HG02642 (cell line): ENCODE measurements around the gene MIGA2.

Source experiments
- ATAC-seq: cut with Tn5 transposase; IDR thresholded peaks from one replicate; pipeline ENCODE4 v1.9.1; 2021; ENCODE audit warnings: mild to moderate bottlenecking; ENCODE audit not compliant: unreplicated experiment, poor library complexity

Gene MIGA2

GRCh38 chr9:129095170-129095667 is 58.8 kb downstream of the MIGA2 start:
- no peak for ATAC-seq

DNA sequence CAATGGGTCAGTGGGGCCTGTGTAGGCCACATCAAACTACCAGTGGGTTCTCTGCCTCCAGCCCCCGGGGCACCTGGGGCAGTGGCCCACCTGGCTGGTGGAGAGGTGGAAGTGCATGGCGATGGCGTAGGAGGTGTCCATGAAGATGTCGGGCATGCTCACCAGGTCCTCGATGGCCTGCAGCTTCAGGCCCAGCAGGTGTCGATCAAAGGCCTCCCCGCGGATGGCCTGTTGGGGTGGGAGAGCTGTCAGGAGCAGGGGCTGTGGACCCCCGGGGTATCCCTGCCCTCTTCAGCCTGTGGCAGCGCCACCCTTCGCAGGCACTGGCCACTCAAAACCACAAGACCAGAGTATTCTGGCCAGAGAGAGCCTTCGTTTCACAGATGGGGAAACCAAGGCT is 59.5 kb downstream of the MIGA2 start:
- ATAC-seq = no peak

DNA sequence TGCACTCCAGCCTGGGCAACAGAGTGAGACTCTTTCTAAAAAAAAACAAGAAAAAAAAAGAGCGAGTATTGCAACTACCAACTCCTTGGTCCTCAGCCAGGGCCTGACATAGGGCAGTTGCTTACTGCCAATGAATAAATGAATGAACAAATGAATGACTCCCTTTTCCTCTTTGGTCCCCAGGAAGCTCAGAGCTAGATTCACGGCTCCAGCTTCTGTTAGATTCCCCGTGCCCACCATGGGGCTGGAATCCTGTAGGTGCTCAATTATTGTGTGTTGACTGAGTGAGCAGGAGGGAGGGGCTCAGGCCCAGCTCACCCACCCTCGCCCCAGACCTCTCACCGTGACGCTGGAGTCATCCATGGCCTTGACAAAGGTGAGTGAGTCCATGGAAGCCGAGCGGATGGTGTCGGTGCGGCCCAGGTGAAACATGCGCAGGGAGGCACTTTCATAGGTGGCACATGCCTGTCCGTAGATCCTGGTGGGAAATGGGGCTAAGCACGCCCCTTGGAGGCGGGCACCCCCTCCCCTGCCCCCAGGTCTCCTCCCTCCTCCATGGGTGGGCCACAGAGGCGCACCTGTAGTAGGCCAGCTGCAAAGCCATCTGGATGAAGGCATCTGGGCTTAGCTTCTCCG is 61.4 kb downstream of the MIGA2 start:
- no peak for ATAC-seq

- ATAC-seq = no peak
These were observed 61.9 kb downstream of the MIGA2 start for GRCh38 chr9:129098328-129098727.

- no peak for ATAC-seq
These were observed 64.2 kb downstream of the MIGA2 start for GRCh38 chr9:129100383-129101169.

GRCh38 chr9:129101279-129101678 is 64.9 kb downstream of the MIGA2 start:
- no peak for ATAC-seq

- ATAC-seq = no peak
These were observed 65.7 kb downstream of the MIGA2 start for GRCh38 chr9:129102095-129102525.

DNA sequence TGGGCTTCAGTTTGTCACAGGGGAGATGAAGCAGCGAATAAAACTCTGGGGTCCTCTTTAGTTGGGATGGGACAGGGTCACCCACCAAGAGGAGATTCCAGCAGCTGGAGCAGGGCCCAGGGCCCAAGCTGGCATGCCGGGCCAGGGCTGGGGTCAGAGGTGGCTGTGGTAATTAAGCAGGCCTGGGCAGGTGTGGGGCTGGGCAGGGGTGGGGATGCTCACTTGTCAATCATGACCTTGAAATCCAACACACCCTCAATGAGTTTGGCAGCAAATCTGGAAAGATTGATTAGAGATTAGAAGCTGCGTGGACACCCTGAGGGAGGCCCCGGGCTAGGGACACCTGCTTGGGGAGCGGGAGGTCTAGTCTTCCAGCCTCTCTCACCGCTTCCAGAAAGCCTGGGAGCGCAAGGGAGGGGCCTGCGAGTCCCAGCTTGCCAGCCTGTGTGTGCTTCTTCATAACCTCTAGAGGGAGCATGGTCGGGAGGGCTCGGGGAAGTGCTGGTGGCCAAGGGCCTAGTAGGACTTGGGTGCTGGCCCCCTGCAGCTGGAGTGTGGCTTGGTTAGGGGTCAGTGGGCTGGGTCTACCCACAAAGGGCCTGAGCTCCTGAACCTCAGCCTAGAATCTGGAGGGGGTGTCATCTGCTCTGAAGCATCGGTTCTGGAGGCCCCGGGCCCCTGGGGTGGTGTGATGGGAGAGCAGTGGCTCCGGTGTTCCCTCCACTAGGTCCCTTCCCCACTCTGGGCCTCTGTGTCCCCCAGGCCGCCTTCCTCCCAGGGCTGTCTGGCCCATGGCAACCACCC is 66.6 kb downstream of the MIGA2 start:
- no peak for ATAC-seq

DNA sequence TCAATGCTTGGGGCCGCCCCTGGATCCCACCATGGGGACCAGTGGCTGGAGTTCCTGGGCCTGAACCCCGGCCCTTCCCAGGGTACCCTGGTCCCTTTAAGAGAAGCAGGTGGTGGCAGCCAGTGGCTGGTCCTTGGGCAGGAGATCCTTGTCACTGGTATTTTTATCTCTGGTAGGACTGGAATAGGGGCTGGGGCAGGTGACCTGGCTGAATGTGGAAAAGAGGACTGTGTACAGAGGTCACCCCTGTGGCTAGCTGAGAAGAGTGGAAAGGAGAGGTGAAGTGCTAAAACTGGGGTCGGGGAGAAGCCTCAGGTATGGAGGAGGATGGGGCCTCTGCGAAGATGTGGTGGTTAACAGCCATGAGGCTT is 67.2 kb downstream of the MIGA2 start:
- no peak for ATAC-seq

GRCh38 chr9:129104051-129104450 is 67.6 kb downstream of the MIGA2 start:
- ATAC-seq = no peak

DNA sequence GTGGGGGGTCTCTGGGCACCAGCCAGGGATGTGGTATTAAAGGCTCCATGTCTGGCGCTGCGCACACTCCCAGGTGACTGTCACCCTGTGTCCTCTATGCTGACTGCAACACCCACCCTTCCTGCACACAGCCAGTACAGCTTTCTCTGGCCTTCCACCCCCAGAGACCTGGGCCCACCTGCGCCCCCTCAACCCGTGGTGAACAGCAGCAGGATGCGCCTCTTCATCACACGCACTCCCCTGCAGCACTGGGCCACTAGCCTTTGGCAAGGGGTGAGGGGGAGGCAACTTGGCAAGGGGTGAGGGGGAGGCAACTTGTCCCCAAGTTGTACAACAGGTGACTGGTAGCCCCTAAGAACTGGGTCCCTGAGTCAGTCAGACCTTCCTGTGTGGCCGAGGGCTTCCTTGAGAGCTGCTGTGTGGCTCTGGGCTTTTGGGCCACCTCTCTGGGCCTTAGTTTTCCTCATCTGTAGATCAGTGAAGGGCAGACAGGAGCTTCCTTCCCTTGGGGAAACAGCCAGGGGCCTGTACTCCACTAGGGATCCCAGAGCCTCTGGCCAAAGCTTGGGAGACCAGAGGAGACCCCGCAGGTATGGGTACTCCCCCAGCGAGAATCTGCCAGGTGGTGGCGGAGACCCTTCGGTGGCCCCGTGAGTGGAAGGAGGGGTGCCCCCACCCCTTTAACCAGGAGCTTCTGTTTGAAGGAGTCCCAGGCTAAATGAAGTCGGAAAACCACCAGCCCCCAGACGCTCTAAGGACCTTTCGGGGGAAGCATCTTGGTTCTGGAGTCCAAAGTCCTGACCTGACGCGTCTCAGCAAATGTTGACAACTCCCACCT is 69.7 kb downstream of the MIGA2 start:
- no peak for ATAC-seq

- ATAC-seq = no peak
These were observed 71.2 kb downstream of the MIGA2 start for GRCh38 chr9:129107651-129108050.

GRCh38 chr9:129108083-129108804 is 71.8 kb downstream of the MIGA2 start:
- ATAC-seq = no peak

- ATAC-seq = no peak
These were observed 72.5 kb downstream of the MIGA2 start for GRCh38 chr9:129108805-129109536.

DNA sequence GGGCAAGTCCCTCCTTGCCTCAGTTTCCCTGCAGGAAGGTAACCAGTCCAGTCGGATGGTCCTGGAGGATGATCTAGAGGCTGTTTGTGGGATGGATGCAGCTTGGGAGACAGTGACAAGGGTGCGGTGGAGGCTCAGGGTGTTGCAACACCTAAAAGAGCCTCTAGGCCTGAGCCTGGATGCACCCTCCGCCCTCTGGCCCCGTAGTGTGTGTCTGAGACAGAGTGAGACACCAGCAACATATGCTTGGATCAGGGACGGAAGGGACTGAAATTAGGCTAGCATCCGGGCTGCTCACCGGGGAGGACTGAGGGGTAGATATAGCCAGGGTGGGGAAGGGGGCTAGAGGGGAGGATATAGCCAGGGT is 73.1 kb downstream of the MIGA2 start:
- no peak for ATAC-seq

- peak; percentile 5 for ATAC-seq
These were observed 73.7 kb downstream of the MIGA2 start for GRCh38 chr9:129109952-129110739.

- ATAC-seq = peak; percentile 80
These were observed 74.5 kb downstream of the MIGA2 start, which contains the start of the genes CRAT and PTPA for GRCh38 chr9:129110740-129111527. CRAT (minus strand) TSS chr9:129110793; CDS start chr9:129110509, 284 bp downstream. PTPA (plus strand) TSS chr9:129111415; CDS start chr9:129111601, 186 bp downstream.
